Superior temporal gyrus (tissue), 1 donor: ENCODE data around the gene MUC6.

ENCODE experiments used
- DNase-seq: peaks from one replicate; pipeline ENCODE4 v3.0.0-alpha.2; 2016; ENCODE audit errors: extremely low spot score

Gene MUC6, protein sequence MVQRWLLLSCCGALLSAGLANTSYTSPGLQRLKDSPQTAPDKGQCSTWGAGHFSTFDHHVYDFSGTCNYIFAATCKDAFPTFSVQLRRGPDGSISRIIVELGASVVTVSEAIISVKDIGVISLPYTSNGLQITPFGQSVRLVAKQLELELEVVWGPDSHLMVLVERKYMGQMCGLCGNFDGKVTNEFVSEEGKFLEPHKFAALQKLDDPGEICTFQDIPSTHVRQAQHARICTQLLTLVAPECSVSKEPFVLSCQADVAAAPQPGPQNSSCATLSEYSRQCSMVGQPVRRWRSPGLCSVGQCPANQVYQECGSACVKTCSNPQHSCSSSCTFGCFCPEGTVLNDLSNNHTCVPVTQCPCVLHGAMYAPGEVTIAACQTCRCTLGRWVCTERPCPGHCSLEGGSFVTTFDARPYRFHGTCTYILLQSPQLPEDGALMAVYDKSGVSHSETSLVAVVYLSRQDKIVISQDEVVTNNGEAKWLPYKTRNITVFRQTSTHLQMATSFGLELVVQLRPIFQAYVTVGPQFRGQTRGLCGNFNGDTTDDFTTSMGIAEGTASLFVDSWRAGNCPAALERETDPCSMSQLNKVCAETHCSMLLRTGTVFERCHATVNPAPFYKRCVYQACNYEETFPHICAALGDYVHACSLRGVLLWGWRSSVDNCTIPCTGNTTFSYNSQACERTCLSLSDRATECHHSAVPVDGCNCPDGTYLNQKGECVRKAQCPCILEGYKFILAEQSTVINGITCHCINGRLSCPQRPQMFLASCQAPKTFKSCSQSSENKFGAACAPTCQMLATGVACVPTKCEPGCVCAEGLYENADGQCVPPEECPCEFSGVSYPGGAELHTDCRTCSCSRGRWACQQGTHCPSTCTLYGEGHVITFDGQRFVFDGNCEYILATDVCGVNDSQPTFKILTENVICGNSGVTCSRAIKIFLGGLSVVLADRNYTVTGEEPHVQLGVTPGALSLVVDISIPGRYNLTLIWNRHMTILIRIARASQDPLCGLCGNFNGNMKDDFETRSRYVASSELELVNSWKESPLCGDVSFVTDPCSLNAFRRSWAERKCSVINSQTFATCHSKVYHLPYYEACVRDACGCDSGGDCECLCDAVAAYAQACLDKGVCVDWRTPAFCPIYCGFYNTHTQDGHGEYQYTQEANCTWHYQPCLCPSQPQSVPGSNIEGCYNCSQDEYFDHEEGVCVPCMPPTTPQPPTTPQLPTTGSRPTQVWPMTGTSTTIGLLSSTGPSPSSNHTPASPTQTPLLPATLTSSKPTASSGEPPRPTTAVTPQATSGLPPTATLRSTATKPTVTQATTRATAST (N-terminal part only)

GRCh38 chr11:1036303-1036923 is at the start of gene MUC6:
MUC6 (minus strand) TSS chr11:1036718; CDS start chr11:1036655, 63 bp downstream.
- DNase-seq, result no peak

DNA sequence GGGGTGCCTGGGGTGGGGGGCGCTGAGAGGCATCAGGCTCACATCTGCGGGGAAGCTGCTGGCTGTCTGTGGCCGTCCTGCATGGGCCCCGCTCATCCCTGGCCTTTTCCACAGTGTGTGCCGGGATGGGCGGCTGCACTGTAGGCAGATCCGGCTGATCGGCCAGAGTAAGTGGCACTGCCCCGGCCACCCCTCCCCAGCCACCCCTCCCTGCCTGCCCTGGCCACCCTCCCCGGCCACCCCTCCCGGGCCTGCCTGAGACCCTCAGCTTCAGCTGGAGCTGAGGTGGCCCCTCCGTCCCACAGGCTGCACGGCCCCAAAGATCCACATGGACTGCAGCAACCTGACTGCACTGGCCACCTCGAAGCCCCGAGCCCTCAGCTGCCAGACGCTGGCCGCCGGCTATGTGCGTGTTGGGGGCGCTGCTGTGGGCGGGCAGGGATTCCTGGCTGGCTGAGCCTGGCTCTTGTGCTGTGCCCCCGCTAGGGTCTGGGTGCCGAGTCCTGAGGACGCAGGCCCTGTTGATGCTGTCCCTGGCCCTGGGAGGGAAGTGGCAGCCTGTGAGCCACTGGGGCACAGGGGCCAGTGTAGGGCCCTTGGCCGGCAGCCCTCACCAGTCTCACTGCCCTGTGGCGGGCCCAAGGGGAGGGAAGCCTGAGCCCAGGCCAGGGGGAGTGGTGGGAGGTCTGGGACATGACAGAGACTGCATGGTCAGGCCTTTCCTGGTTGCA is 49.1 kb upstream of the MUC6 start:
- DNase-seq, result no peak

- no peak for DNase-seq
Observed at GRCh38 chr11:1084561-1085439, 48.3 kb upstream of the MUC6 start.

DNA sequence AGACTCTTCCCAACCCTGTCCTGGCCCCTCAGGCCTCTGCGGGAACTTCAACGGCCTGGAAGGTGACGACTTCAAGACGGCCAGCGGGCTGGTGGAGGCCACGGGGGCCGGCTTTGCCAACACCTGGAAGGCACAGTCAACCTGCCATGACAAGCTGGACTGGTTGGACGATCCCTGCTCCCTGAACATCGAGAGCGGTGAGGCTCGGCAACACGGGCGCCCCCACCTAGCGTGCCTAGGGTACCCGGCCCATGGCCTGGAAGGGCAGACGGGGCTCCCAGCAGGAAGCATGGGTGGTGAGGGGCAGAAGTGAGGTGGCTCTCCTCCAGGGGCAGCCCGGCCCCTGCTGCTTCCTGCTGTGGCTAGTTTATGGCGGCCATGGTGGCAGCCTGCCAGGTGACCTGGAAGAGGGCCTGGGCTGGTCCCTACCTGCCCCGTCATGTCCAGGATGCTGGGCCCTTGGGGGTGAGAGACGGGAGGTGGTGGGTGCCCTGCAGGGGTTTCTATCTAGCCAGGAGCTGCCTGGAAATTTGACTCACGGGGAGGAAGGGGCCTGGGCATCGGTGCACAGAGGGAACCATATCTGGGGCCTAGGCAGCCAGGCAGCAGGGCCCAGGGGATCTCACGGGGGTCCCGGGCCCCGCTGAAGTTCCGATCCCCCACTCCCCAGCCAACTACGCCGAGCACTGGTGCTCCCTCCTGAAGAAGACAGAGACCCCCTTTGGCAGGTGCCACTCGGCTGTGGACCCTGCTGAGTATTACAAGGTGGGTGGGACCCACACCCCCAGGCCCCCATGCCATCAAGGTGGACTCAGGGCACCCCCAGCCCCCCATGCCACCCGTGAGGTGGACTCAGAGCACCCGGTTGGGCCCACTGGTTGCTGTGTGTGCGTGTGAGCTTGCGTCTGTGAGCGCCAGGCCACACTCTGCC is 47.4 kb upstream of the MUC6 start:
- no peak for DNase-seq

- DNase-seq, result no peak
Observed at GRCh38 chr11:1082728-1083620, 46.5 kb upstream of the MUC6 start.

GRCh38 chr11:1082346-1082727 is 45.8 kb upstream of the MUC6 start:
- no peak for DNase-seq

DNA sequence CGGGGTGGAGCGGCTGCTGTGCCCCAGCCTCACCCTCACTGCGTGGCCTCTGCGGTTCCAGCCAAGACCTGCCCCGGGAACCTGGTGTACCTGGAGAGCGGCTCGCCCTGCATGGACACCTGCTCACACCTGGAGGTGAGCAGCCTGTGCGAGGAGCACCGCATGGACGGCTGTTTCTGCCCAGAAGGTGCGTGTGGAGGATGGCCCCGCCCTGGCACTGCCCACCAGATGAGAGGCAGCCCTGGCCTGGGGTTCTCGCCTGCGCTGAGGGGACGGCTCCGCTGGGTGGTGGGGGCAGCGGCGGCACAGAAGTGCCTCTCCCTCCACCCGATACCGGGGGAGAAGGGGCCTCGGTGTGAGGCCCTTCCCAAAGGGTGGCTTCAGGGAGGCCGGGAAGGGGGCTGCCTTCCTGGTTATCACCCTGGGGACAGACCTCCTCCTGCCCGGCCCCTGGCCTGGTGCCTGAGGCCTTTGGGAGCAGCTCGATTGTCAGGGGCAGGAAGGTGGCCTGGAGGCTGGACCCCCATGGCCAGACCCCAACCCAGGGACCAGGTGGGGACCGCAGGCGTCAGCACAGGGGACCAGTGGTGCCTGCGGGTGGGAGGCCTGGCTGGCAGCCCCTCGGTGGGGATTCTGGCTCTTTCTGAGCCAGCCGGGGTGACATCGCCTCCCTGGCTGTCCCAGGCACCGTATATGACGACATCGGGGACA is 45.2 kb upstream of the MUC6 start:
- no peak for DNase-seq

- no peak for DNase-seq
Observed at GRCh38 chr11:1078191-1078601, 41.7 kb upstream of the MUC6 start.

GRCh38 chr11:1077417-1078119 is 41.0 kb upstream of the MUC6 start:
- no peak for DNase-seq

- no peak for DNase-seq
Observed at GRCh38 chr11:1077033-1077416, 40.5 kb upstream of the MUC6 start.

- no peak for DNase-seq
Observed at GRCh38 chr11:1076061-1076665, 39.6 kb upstream of the MUC6 start.

GRCh38 chr11:1075341-1075911 is 38.9 kb upstream of the MUC6 start:
- DNase-seq, result no peak

- no peak for DNase-seq
Observed at GRCh38 chr11:1074244-1075221, 38.0 kb upstream of the MUC6 start, which contains the start of gene MUC2. MUC2 (plus strand) TSS chr11:1074874.

DNA sequence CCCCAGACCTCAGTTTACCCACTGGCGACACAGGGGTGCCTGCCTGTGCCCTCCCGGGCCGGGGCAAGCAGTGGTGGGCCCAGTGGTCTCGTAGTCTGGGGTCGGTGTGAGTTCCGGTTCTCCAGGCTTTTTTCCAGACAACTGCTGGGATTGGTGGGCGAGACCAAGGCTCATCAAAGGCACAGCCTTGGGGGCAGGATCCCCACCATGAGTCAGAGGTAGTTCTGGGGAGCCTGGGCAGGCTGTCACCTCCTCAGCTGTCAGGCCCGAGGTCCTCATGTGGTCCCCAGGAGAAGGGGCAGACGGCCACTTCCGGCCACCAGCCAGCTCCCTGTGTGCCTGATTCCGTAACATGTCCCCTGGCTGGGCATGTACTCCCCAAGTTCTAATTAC is 37.3 kb upstream of the MUC6 start:
- no peak for DNase-seq
